Progenitor cell of endocrine pancreas (in vitro differentiated cells): ENCODE results near the gene MRPL10. TPM values are rescaled to one million over a fixed set of nuclear protein-coding genes. Genes with fewer than 3 reads are reported as not detected.

ENCODE experiments used
- DNase-seq: peaks from one replicate; pipeline ENCODE4 v3.0.0; 2021; ENCODE audit warnings: low spot score; ENCODE audit not compliant: unreplicated experiment
- H3K27ac Mint-ChIP-seq: 2 replicates; pipeline ENCODE4 v1.8.0; 2021; ENCODE audit warnings: mild to moderate bottlenecking, moderate library complexity, mixed read lengths
- H3K27me3 Mint-ChIP-seq: 2 replicates; pipeline ENCODE4 v1.8.0; 2021; ENCODE audit warnings: mixed read lengths
- H3K36me3 Mint-ChIP-seq: 2 replicates; pipeline ENCODE4 v1.8.0; 2022; ENCODE audit warnings: mixed read lengths; ENCODE audit not compliant: insufficient read depth
- H3K4me1 Mint-ChIP-seq: 2 replicates; pipeline ENCODE4 v1.8.0; 2021; ENCODE audit warnings: low read depth, mixed read lengths
- H3K4me3 Mint-ChIP-seq: 2 replicates; pipeline ENCODE4 v1.8.0; 2021; ENCODE audit warnings: low read depth, mild to moderate bottlenecking, moderate library complexity, mixed read lengths
- H3K9me3 Mint-ChIP-seq: 2 replicates; pipeline ENCODE4 v1.8.0; 2021; ENCODE audit warnings: low read depth, mixed read lengths
- total RNA-seq: library from RNA; stranded (reverse); gene quantifications from 2 replicates; pipeline ENCODE4 v1.2.1, GENCODE V29; 2021
- TF ChIP-seq, protein P1 (sequence below): fragments of 200-600 bp; sonication (generic); IDR thresholded peaks from one replicate; pipeline ENCODE4 v1.5.0; 2021; ENCODE audit warnings: antibody characterized with exemption, mild to moderate bottlenecking; ENCODE audit not compliant: unreplicated experiment

MRPL10 gene
- total RNA-seq, 1 donor from 2014 or later = 41.1 TPM

DNA sequence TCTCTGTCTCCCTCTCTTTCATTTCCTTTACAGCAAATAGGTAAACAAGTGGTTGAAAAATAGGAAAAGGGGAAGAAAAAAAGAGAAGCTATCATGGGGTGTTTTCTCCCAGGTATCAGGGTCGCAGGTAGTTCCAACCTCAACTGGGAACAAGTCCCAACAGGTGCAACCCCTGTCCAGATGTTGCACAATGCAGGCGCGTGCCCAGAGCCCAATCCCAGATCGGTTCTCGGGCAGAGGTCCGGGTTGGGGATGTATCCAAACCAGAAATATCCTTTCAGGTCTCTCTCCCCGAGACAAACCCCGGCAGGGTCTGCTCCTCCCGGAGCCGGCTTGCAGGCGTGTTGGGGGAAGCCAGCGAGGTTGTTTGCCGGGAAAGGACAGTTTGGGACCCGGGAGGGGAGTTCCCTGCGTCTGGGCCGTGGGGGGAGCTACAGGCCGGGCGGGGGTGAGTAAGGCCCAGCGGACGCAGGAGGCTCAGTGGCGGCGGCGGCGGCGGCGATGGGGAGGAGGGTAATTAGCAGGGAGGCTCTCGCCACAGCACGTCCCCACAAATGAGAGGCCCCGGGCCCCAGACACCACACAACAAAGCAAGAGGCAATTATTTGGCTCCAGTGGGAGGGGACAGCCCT lies 40.8 kb upstream of the MRPL10 start:
- no peak overlapping the region for H3K27ac Mint-ChIP-seq
- no peaks in the 10 kb centered on the region for H3K4me1 Mint-ChIP-seq
- TF ChIP-seq, protein P1, sequence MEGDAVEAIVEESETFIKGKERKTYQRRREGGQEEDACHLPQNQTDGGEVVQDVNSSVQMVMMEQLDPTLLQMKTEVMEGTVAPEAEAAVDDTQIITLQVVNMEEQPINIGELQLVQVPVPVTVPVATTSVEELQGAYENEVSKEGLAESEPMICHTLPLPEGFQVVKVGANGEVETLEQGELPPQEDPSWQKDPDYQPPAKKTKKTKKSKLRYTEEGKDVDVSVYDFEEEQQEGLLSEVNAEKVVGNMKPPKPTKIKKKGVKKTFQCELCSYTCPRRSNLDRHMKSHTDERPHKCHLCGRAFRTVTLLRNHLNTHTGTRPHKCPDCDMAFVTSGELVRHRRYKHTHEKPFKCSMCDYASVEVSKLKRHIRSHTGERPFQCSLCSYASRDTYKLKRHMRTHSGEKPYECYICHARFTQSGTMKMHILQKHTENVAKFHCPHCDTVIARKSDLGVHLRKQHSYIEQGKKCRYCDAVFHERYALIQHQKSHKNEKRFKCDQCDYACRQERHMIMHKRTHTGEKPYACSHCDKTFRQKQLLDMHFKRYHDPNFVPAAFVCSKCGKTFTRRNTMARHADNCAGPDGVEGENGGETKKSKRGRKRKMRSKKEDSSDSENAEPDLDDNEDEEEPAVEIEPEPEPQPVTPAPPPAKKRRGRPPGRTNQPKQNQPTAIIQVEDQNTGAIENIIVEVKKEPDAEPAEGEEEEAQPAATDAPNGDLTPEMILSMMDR = no peak
- H3K4me3 Mint-ChIP-seq = no peak overlapping the region
- DNase-seq = no peak
- H3K27me3 Mint-ChIP-seq = peaks cover 72% of the 10 kb centered on the region
- H3K36me3 Mint-ChIP-seq = no peaks in the 10 kb centered on the region
- H3K9me3 Mint-ChIP-seq = no peaks in the 10 kb centered on the region

DNA sequence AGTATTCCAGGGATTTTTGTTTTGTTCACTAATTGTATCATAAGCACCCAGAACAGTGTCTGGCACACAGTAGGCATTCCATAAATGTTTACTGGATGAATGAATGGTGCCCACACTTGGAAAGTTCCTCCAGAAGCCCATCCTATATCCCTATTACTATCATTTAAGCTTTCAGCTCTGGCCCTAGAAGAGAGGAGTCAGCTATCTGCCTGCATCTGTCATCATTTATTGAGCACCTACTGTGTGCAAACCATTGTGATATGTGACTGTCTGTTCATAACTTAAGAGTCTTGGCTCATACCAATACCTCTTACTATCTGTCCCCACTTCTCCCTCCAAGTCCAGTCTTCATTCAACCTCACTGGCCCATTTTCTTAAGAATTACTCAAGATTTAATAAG lies 39.7 kb upstream of the MRPL10 start:
- Mint-ChIP-seq H3K27me3 (peaks cover 81% of the 10 kb centered on the region), H3K4me1 (no peaks in the 10 kb centered on the region), H3K4me3 (no peak overlapping the region)

DNA sequence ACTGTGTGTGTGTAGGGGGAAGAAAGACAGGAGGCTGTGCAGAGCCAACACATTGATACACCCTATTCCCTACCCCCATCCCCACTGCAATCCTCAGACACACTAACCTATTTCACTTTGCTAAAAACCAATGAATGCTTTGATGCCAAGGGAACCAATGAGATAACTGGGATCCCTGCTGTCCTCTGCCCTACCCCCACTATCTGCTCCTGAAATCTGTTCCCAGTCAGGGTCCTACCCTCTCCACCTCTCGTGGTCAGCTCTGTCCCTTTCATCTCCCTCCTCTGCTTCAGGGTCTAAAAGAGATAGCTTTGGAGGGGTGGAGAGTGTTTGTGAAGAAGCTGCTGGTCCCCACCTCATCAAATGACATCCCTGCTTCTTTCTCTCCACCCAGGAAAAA lies 38.7 kb upstream of the MRPL10 start:
- Mint-ChIP-seq H3K4me1 (no peaks in the 10 kb centered on the region), H3K27me3 (peaks cover 81% of the 10 kb centered on the region), H3K9me3 (no peaks in the 10 kb centered on the region), H3K36me3 (no peaks in the 10 kb centered on the region), H3K4me3 (no peak overlapping the region), H3K27ac (no peak overlapping the region)
- TF ChIP-seq, protein P1 = no peak
- no peak for DNase-seq

More for the DNA sequence above, 39.7 kb upstream of the MRPL10 start:
- Mint-ChIP-seq H3K36me3 (no peaks in the 10 kb centered on the region), H3K27ac (no peak overlapping the region), H3K9me3 (no peaks in the 10 kb centered on the region)
- TF ChIP-seq, protein P1 = no peak
- DNase-seq = no peak

GRCh38 chr17:47869114-47869513 lies 37.8 kb upstream of the MRPL10 start:
- Mint-ChIP-seq H3K4me3 (no peak overlapping the region), H3K27me3 (peaks cover 77% of the 10 kb centered on the region), H3K9me3 (no peaks in the 10 kb centered on the region), H3K4me1 (no peaks in the 10 kb centered on the region), H3K36me3 (no peaks in the 10 kb centered on the region), H3K27ac (no peak overlapping the region)
- TF ChIP-seq, protein P1 = no peak
- DNase-seq = no peak

GRCh38 chr17:47867813-47868533 lies 36.6 kb upstream of the MRPL10 start:
- H3K27me3 Mint-ChIP-seq = peaks cover 68% of the 10 kb centered on the region
- H3K27ac Mint-ChIP-seq = no peak overlapping the region
- no peaks in the 10 kb centered on the region for H3K9me3 Mint-ChIP-seq
- H3K4me3 Mint-ChIP-seq = no peak overlapping the region
- H3K4me1 Mint-ChIP-seq = no peaks in the 10 kb centered on the region
- TF ChIP-seq, protein P1 = no peak
- no peak for DNase-seq
- no peaks in the 10 kb centered on the region for H3K36me3 Mint-ChIP-seq
